ENCODE results near the gene NRXN2. TPM values are rescaled to one million over a fixed set of nuclear protein-coding genes. Genes with fewer than 3 reads are reported as not detected.

The NRXN2 gene
- 0.67 and 0.89 TPM in 2 replicates for total RNA-seq

GRCh38 chr11:64723117-64723906, at the start of gene NRXN2:
TSS of gene NRXN2 (minus strand) at chr11:64723197. CDS start at chr11:64713699, 9,498 bp downstream.

GRCh38 chr11:64759722-64760719, 37.0 kb upstream of the NRXN2 start, which contains the start of gene PYGM:
TSS of gene PYGM (minus strand) at chr11:64759974. CDS start at chr11:64759898, 76 bp downstream.

GRCh38 chr11:64743591-64744543, 20.9 kb upstream of the NRXN2 start, which contains the start of gene RASGRP2:
TSS of gene RASGRP2 (minus strand) at chr11:64744142. CDS start at chr11:64742866, 1,276 bp downstream.

GRCh38 chr11:64590763-64591221, 132.2 kb downstream of the NRXN2 start, which contains the start of gene SLC22A12:
TSS of gene SLC22A12 (plus strand) at chr11:64591220. CDS start at chr11:64591557, 337 bp downstream.

Other genes starting within 250 kb of the NRXN2 start
- gene SLC22A11, start 167.3 kb downstream of the NRXN2 start, total RNA-seq = not detected in 2 replicates
- gene SLC22A12, start 132.0 kb downstream of the NRXN2 start, total RNA-seq = not detected in 2 replicates
- under 0.01 and 0.15 TPM in 2 replicates for gene RASGRP2, start 20.9 kb upstream of the NRXN2 start, total RNA-seq
- gene PYGM, start 36.8 kb upstream of the NRXN2 start, total RNA-seq = 0.17 and 0.30 TPM in 2 replicates
- 187 and 214 TPM in 2 replicates for gene SF1, start 55.3 kb upstream of the NRXN2 start, total RNA-seq
- 18.5 and 18.7 TPM in 2 replicates for gene MAP4K2, start 80.0 kb upstream of the NRXN2 start, total RNA-seq
- gene MEN1, start 87.4 kb upstream of the NRXN2 start, total RNA-seq = 20.8 and 22.2 TPM in 2 replicates
- gene CDC42BPG, start 121.5 kb upstream of the NRXN2 start, total RNA-seq = under 0.01 and 0.15 TPM in 2 replicates
- 71.1 and 79.8 TPM in 2 replicates for gene EHD1, start 155.4 kb upstream of the NRXN2 start, total RNA-seq
- 18.3 and 20.3 TPM in 2 replicates for gene ATG2A, start 194.0 kb upstream of the NRXN2 start, total RNA-seq
- 14.1 and 16.6 TPM in 2 replicates for gene PPP2R5B, start 201.5 kb upstream of the NRXN2 start, total RNA-seq
- not detected in 2 replicates for gene GPHA2, start 212.7 kb upstream of the NRXN2 start, total RNA-seq
- not detected in 2 replicates for gene MAJIN, start 248.9 kb upstream of the NRXN2 start, total RNA-seq

Data from bronchus fibroblast of lung (primary cell).